HG03025 (cell line): Measurements from ENCODE around the gene AKAP6.
"Not testable (repeated sequence)": the region's sequence is repeated elsewhere in the genome, so short reads cannot be mapped to it uniquely, and the experiment has no call there.

Source experiments
- ATAC-seq: cut with Tn5 transposase; IDR thresholded peaks from one replicate; pipeline ENCODE4 v1.9.1; 2021; ENCODE audit warnings: mild to moderate bottlenecking, moderate library complexity; ENCODE audit not compliant: unreplicated experiment, low FRiP score

Gene AKAP6

GRCh38 chr14:32370714-32371113, 41.6 kb downstream of the AKAP6 start:
- ATAC-seq: no peak

GRCh38 chr14:32372154-32372553, 43.1 kb downstream of the AKAP6 start:
- no peak for ATAC-seq

GRCh38 chr14:32373174-32373573, 44.1 kb downstream of the AKAP6 start:
- ATAC-seq: not testable (repeated sequence)

- no peak for ATAC-seq
Measured at GRCh38 chr14:32374155-32374554, 45.1 kb downstream of the AKAP6 start.

- no peak for ATAC-seq
Measured at GRCh38 chr14:32375663-32376062, 46.6 kb downstream of the AKAP6 start.

GRCh38 chr14:32377046-32377646, 48.0 kb downstream of the AKAP6 start:
- ATAC-seq: no peak

GRCh38 chr14:32378284-32378683, 49.2 kb downstream of the AKAP6 start:
- ATAC-seq: no peak

- no peak for ATAC-seq
Measured at GRCh38 chr14:32379447-32379846, 50.3 kb downstream of the AKAP6 start.

GRCh38 chr14:32381869-32382268, 52.8 kb downstream of the AKAP6 start:
- no peak for ATAC-seq

GRCh38 chr14:32382704-32383103, 53.6 kb downstream of the AKAP6 start:
- ATAC-seq: no peak

GRCh38 chr14:32383364-32384009, 54.4 kb downstream of the AKAP6 start:
- no peak for ATAC-seq

GRCh38 chr14:32384464-32384863, 55.4 kb downstream of the AKAP6 start:
- ATAC-seq: no peak

- ATAC-seq: not testable (repeated sequence)
Measured at GRCh38 chr14:32387295-32387694, 58.2 kb downstream of the AKAP6 start.

- ATAC-seq: no peak
Measured at GRCh38 chr14:32393119-32393518, 64.0 kb downstream of the AKAP6 start.

GRCh38 chr14:32394038-32394437, 64.9 kb downstream of the AKAP6 start:
- ATAC-seq: no peak

- no peak for ATAC-seq
Measured at GRCh38 chr14:32396885-32397284, 67.8 kb downstream of the AKAP6 start.

- no peak for ATAC-seq
Measured at GRCh38 chr14:32397861-32398640, 69.0 kb downstream of the AKAP6 start.

- ATAC-seq: no peak
Measured at GRCh38 chr14:32399920-32400319, 70.8 kb downstream of the AKAP6 start.

GRCh38 chr14:32400480-32400879, 71.4 kb downstream of the AKAP6 start:
- ATAC-seq: no peak

- ATAC-seq: no peak
Measured at GRCh38 chr14:32403021-32403420, 73.9 kb downstream of the AKAP6 start.

- no peak for ATAC-seq
Measured at GRCh38 chr14:32403688-32404087, 74.6 kb downstream of the AKAP6 start.
